Vagina (tissue), 2 donors: ENCODE measurements around the gene CFAP68. TPM values are rescaled to one million over a fixed set of nuclear protein-coding genes. Genes with fewer than 3 reads are reported as not detected.
A peak's percentile ranks its signal among the peaks of the same experiment; 100 is the strongest.
"Not testable (repeated sequence)": the region's sequence is repeated elsewhere in the genome, so short reads cannot be mapped to it uniquely, and the experiment has no call there.

Experiments used
- DNase-seq, 2 donors: peaks; one replicate each; pipeline ENCODE4 v3.0.0-alpha.2; 2017; ENCODE audit errors: extremely low spot score in 2 of 2
- H3K27ac ChIP-seq: fragments of 200-600 bp; sonication (generic); one replicate; pipeline ENCODE4 v1.5.1; 2019
- H3K27me3 ChIP-seq: fragments of 200-600 bp; sonication (generic); one replicate; pipeline ENCODE4 v1.5.1; 2019
- H3K36me3 ChIP-seq, 2 donors: fragments of 200-600 bp; sonication (generic); one replicate each; pipeline ENCODE4 v1.5.1; 2017 to 2019
- H3K4me1 ChIP-seq: fragments of 200-600 bp; sonication (generic); one replicate; pipeline ENCODE4 v1.5.1; 2019
- H3K4me3 ChIP-seq, 2 donors: fragments of 200-600 bp; sonication (generic); 1 replicate in 1 of 2; 2 replicates in 1 of 2; pipeline ENCODE4 v1.5.1; 2016 to 2019
- H3K9me3 ChIP-seq: fragments of 200-600 bp; sonication (generic); one replicate; pipeline ENCODE4 v1.5.1; 2019
- CTCF ChIP-seq, 3 experiments: fragments of 450-650 bp in 2 of 3; fragments of 200-600 bp in 1 of 3; sonication (generic) in 1 of 3; IDR thresholded peaks; one replicate each; pipeline ENCODE4 v1.5.1; 2017 to 2019; ENCODE audit warnings: antibody characterized with exemption in 3 of 3, mild to moderate bottlenecking in 2 of 3, moderate library complexity in 2 of 3
- POLR2A ChIP-seq, 2 donors: fragments of 450-650 bp; IDR thresholded peaks; one replicate each; pipeline ENCODE4 v1.6.1; 2017; ENCODE audit warnings: antibody characterized with exemption in 2 of 2, mild to moderate bottlenecking in 2 of 2, moderate library complexity in 2 of 2
- POLR2AphosphoS5 ChIP-seq, 2 donors: sonication (generic); formaldehyde crosslinking; IDR thresholded peaks; one replicate each; pipeline ENCODE4 v1.9.0; 2017; ENCODE audit warnings: antibody characterized with exemption in 2 of 2, mild to moderate bottlenecking in 2 of 2, low read depth in 1 of 2; ENCODE audit not compliant: insufficient read depth in 1 of 2
- intact Hi-C: fragments of 100-400 bp; cut with DNase I; formaldehyde crosslinking; loops from one replicate; pipeline ENCODE4 v1.15.1; 2023
- total RNA-seq: library from RNA; depleted of rRNA; stranded (reverse); fragments of >200 nt; gene quantifications from one replicate; pipeline ENCODE4 v1.2.3, GENCODE V29; 2016

The CFAP68 gene
- total RNA-seq, 1 donor from 2014 or later: 22.6 TPM

- Histone ChIP-seq H3K4me1 (peaks cover 16% of the 10 kb centered on the region), H3K36me3 (peaks cover 0 to 12% of the 10 kb centered on the region in 2 donors), H3K27me3 (no peaks in the 10 kb centered on the region), H3K4me3 (peak overlapping the region; percentile 62 to 93), H3K27ac (peak overlapping the region; percentile 83), H3K9me3 (no peaks in the 10 kb centered on the region)
- intact Hi-C loops: loop anchor here (10.0 kb wide), 2 partner anchors 53 to 103 kb away; no protein-coding TSS in a partner anchor
- TF ChIP-seq POLR2A (IDR thresholded peaks at IDR 0.05): no peak
- TF ChIP-seq POLR2AphosphoS5 (IDR thresholded peaks at IDR 0.05; ENCODE audit: insufficient read depth in 1 of 2, low read depth in 1 of 2): no peak
- DNase-seq: no peak
Observed at GRCh38 chr11:111871693-111872161, 7.6 kb upstream of the CFAP68 start.

- TF ChIP-seq POLR2A (IDR thresholded peaks at IDR 0.05): no peak
- Histone ChIP-seq H3K27ac (peak overlapping the region; percentile 94), H3K4me1 (peaks cover 18% of the 10 kb centered on the region), H3K4me3 (peak overlapping the region; percentile 59 to 72), H3K9me3 (no peaks in the 10 kb centered on the region), H3K36me3 (no peaks in the 10 kb centered on the region), H3K27me3 (no peaks in the 10 kb centered on the region)
- DNase-seq: no peak
- intact Hi-C loops: loop anchor here (5.0 to 10.0 kb wide), 3 partner anchors 46 to 209 kb away; partner anchors contain the start of genes SDHD and TIMM8B
Observed at GRCh38 chr11:111878385-111878848, 924 bp upstream of the CFAP68 start.

GRCh38 chr11:111879637-111879960 lies 258 bp downstream of the CFAP68 start:
- H3K4me1 ChIP-seq: peaks cover 18% of the 10 kb centered on the region
- H3K36me3 ChIP-seq: no peaks in the 10 kb centered on the region
- peak overlapping the region; percentile 59 to 72 for H3K4me3 ChIP-seq
- H3K27me3 ChIP-seq: no peaks in the 10 kb centered on the region
- no peaks in the 10 kb centered on the region for H3K9me3 ChIP-seq
- intact Hi-C loops: loop anchor here (5.0 to 10.0 kb wide), 3 partner anchors 45 to 208 kb away; partner anchors contain the start of genes SDHD and TIMM8B
- DNase-seq: no peak
- H3K27ac ChIP-seq: peak overlapping the region; percentile 94
- no peak for TF ChIP-seq POLR2AphosphoS5 (IDR thresholded peaks at IDR 0.05; ENCODE audit: insufficient read depth in 1 of 2, low read depth in 1 of 2)
- TF ChIP-seq POLR2A (IDR thresholded peaks at IDR 0.05): no peak
- TF ChIP-seq CTCF (IDR thresholded peaks at IDR 0.05): no peak

- Histone ChIP-seq H3K4me1 (peaks cover 18% of the 10 kb centered on the region), H3K27ac (no peak overlapping the region), H3K36me3 (no peaks in the 10 kb centered on the region), H3K27me3 (no peaks in the 10 kb centered on the region), H3K4me3 (no peak overlapping the region), H3K9me3 (no peaks in the 10 kb centered on the region)
- intact Hi-C loops: no loop called here
- no peak for TF ChIP-seq POLR2A (IDR thresholded peaks at IDR 0.05)
- no peak for TF ChIP-seq POLR2AphosphoS5 (IDR thresholded peaks at IDR 0.05; ENCODE audit: insufficient read depth in 1 of 2, low read depth in 1 of 2)
- TF ChIP-seq CTCF (IDR thresholded peaks at IDR 0.05): no peak
- no peak for DNase-seq
Observed at GRCh38 chr11:111882202-111882601, 2.9 kb downstream of the CFAP68 start.

- DNase-seq, H3K4me1 ChIP-seq, H3K4me3 ChIP-seq, H3K27ac ChIP-seq, intact Hi-C loops, H3K9me3 ChIP-seq, H3K36me3 ChIP-seq, H3K27me3 ChIP-seq: not testable (repeated sequence)
Observed at GRCh38 chr11:111885053-111885452, 5.7 kb downstream of the CFAP68 start.

- intact Hi-C loops: no loop called here
- Histone ChIP-seq H3K4me3 (no peak overlapping the region), H3K27ac (no peak overlapping the region), H3K27me3 (no peaks in the 10 kb centered on the region), H3K9me3 (no peaks in the 10 kb centered on the region), H3K4me1 (no peaks in the 10 kb centered on the region), H3K36me3 (no peaks in the 10 kb centered on the region)
- TF ChIP-seq POLR2A (IDR thresholded peaks at IDR 0.05): no peak
- no peak for TF ChIP-seq POLR2AphosphoS5 (IDR thresholded peaks at IDR 0.05; ENCODE audit: insufficient read depth in 1 of 2, low read depth in 1 of 2)
- no peak for TF ChIP-seq CTCF (IDR thresholded peaks at IDR 0.05)
- DNase-seq: no peak
Observed at GRCh38 chr11:111886032-111886431, 6.7 kb downstream of the CFAP68 start.
